ENCODE results near the gene TAX1BP3. TPM values are rescaled to one million over a fixed set of nuclear protein-coding genes. Genes with fewer than 3 reads are reported as not detected.
A peak's percentile ranks its signal among the peaks of the same experiment; 100 is the strongest.

Gene TAX1BP3
- polyA plus RNA-seq, 2 of the 4 experiments (the other 2 are of a cell fraction): 122 to 233 TPM

DNA sequence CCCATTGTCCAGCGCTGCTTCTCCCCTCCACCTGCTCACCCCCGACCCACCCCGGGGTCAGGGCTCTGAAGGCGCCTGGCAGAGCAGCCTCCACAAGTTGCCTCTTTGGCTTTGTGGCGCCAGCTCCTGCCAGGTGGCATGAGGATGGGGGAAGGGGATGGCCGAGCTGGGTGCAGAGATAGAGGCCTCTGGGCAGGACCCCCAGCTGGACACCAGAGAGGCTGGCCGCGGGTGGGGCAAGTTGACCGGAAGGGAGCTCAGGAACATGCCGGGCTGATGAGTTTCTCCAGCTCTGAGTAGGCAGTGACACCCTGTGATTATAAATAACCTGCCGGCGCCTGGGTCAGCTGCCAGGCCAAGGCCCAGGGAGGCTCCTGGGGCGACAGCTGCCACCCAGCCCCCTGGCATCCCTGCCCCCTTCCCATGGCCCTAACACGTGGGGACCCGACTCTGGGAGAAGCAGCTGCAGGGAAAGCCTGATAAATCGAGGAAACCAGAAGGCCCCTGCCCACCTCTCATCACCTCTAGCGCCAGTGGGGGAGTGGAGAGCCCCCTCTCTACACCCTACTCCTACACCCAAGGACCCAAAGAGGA lies 26.8 kb upstream of the TAX1BP3 start:
- ATAC-seq (peak; percentile 55 to 70), FAIRE-seq (no peak), DNase-seq (ENCODE audit: low read depth in 1 of 2, low spot score in 1 of 2) (no peak)
- no peak for TF ChIP-seq FOSL2 (IDR thresholded peaks at IDR 0.05)
- no peak for TF ChIP-seq FOSL2 (CRISPR knock-in tag; IDR thresholded peaks at IDR 0.05)
- no peak for TF ChIP-seq TP53 (CRISPR knock-in tag; IDR thresholded peaks at IDR 0.05)
- no peak for TF ChIP-seq ESRRA (IDR thresholded peaks at IDR 0.05; ENCODE audit: borderline replicate concordance, low read length)
- TF ChIP-seq BHLHE40 (IDR thresholded peaks at IDR 0.05; ENCODE audit: low read depth, low read length): no peak
- no peak for TF ChIP-seq HOXB13 (CRISPR knock-in tag; IDR thresholded peaks at IDR 0.05; ENCODE audit: low read depth)
- ChIA-PET POLR2A (interaction anchor here (1.6 to 1.7 kb wide), 2 partner anchors 27 to 28 kb away, joined by 5 to 10 read pairs; partner anchors contain the start of genes EMC6, HASPIN and TAX1BP3), CTCF (interaction anchor here (1.0 to 2.1 kb wide), 9 partner anchors 9 to 131 kb away, joined by 3 to 6 read pairs (median 5); partner anchors contain the start of gene HASPIN)
- Histone ChIP-seq H3K9me3 (peaks cover 12% of the 10 kb centered on the region), H3K27ac (peak overlapping the region; percentile 73 to 89), H3K4me1 (peaks cover 8% of the 10 kb centered on the region; the same call in 2 of the 3 replicates), H3K4me3 (peak overlapping the region; percentile 57), H3K4me2 (peak overlapping the region; percentile 83)
- 24% methylated on average over 16 of the region's 17 CpGs for WGBS (ENCODE audit: missing lambda C conversion rate)

DNA sequence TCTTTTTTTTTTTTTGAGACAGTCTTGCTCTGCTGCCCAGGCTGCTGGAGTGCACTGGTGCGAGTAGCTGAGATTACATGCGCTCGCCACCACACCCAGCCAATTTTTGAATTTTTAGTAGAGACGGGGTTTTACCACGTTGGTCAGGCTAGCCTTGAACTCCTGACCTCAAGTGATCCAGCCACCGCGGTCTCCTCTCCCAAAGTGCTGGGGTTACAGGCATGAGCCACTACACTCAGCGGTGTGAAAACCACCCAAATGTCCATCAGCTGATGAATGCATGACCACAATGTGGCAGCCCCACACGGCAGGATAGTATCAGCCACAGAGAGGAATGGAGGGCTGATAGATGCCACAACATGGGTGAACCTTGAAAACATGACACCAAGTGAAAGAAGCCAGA lies 25.5 kb upstream of the TAX1BP3 start:
- H3K4me1 ChIP-seq: peaks cover 8% of the 10 kb centered on the region; the same call in 2 of the 3 replicates
- FAIRE-seq (no peak), DNase-seq (ENCODE audit: low read depth in 1 of 2, low spot score in 1 of 2) (no peak), ATAC-seq (no peak)
- POLR2A ChIA-PET: interaction anchor here (0.6 to 0.7 kb wide), 2 partner anchors 10 to 1094 kb away, joined by 5 to 7 read pairs; no protein-coding TSS in a partner anchor
- no peak overlapping the region for H3K4me3 ChIP-seq
- H3K4me2 ChIP-seq: no peak overlapping the region
- peaks cover 12% of the 10 kb centered on the region for H3K9me3 ChIP-seq
- CTCF ChIA-PET: interaction anchor here (0.8 kb wide), 1 partner anchor 11 kb away, joined by 3 read pairs; no protein-coding TSS in a partner anchor
- TF ChIP-seq EP300 (IDR thresholded peaks at IDR 0.05): no peak
- WGBS (ENCODE audit: missing lambda C conversion rate): 86% methylated on average over 9 of the region's 9 CpGs
- H3K27ac ChIP-seq: no peak overlapping the region

DNA sequence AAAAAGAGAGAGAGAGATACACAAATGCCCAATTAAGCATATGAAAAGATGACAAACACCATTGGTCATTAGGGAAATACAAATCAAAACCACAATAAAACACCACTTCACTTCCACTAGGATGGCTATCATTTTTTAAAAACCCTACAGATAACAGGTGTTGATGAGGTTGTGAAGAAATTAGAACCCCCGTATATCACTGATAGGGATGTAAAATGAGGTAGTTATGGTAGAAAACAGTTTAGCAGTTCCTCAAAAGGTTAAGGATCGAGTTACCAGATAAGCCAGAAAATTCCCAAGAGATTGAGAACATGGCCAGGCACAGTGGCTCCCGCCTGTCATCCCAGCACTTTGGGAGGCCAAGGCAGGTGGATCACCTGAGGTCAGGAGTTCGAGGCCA lies 24.8 kb upstream of the TAX1BP3 start:
- FAIRE-seq (no peak), ATAC-seq (no peak), DNase-seq (ENCODE audit: low read depth in 1 of 2, low spot score in 1 of 2) (no peak)
- H3K9me3 ChIP-seq: peaks cover 8% of the 10 kb centered on the region
- no peak overlapping the region for H3K4me3 ChIP-seq
- no peak overlapping the region for H3K27ac ChIP-seq
- WGBS (ENCODE audit: missing lambda C conversion rate): 81% methylated on average over 4 of the region's 4 CpGs
- peaks cover 8% of the 10 kb centered on the region; the same call in 2 of the 3 replicates for H3K4me1 ChIP-seq
- H3K4me2 ChIP-seq: no peak overlapping the region
- ChIA-PET CTCF (interaction anchor here (0.8 kb wide), 1 partner anchor 11 kb away, joined by 3 read pairs; no protein-coding TSS in a partner anchor), POLR2A (interaction anchor here (0.6 kb wide), 1 partner anchor 1093 kb away, joined by 7 read pairs; no protein-coding TSS in a partner anchor)
- TF ChIP-seq KDM1A (IDR thresholded peaks at IDR 0.05; ENCODE audit: low read depth) (no peak), CBX2 (IDR thresholded peaks at IDR 0.05; ENCODE audit: borderline replicate concordance, low read depth) (no peak)
- TF ChIP-seq, protein P1, sequence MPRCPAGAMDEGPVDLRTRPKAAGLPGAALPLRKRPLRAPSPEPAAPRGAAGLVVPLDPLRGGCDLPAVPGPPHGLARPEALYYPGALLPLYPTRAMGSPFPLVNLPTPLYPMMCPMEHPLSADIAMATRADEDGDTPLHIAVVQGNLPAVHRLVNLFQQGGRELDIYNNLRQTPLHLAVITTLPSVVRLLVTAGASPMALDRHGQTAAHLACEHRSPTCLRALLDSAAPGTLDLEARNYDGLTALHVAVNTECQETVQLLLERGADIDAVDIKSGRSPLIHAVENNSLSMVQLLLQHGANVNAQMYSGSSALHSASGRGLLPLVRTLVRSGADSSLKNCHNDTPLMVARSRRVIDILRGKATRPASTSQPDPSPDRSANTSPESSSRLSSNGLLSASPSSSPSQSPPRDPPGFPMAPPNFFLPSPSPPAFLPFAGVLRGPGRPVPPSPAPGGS (IDR thresholded peaks at IDR 0.05): no peak

DNA sequence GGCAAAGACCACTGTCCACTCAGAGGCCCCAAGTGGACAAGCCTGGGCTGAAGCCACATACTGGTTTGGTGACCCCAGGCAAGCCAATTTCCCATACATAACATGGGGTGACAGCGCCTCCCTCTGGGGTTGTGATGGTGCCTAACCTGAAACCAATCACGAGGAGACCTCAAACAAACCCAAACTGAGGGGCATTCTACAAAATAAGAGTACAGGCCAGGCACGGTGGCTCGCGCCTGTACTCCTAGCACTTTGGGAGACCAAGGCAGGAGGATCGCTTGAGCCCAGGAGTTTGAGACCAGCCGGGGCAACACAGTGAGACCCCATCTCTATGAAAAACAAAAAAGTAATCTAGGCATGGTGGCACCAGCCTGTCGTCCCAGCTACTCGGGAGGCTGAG lies 24.0 kb upstream of the TAX1BP3 start:
- H3K27ac ChIP-seq: no peak overlapping the region
- ChIA-PET POLR2A (no interaction called here), CTCF (interaction anchor here (0.9 to 1.0 kb wide), 3 partner anchors 10 to 45 kb away, joined by 3 to 6 read pairs (median 4); no protein-coding TSS in a partner anchor)
- DNase-seq (ENCODE audit: low read depth in 1 of 2, low spot score in 1 of 2) (no peak), ATAC-seq (no peak), FAIRE-seq (no peak)
- no peak overlapping the region for H3K4me3 ChIP-seq
- H3K9me3 ChIP-seq: no peaks in the 10 kb centered on the region; the same call in 2 of the 3 replicates
- peaks cover 8% of the 10 kb centered on the region; the same call in 2 of the 3 replicates for H3K4me1 ChIP-seq
- no peak for TF ChIP-seq CBX8 (IDR thresholded peaks at IDR 0.05)
- TF ChIP-seq PHF8 (IDR thresholded peaks at IDR 0.05; ENCODE audit: borderline replicate concordance, low read depth): no peak
- no peak for TF ChIP-seq EP300 (IDR thresholded peaks at IDR 0.05)
- 0 out of 5 replicates have a peak, but pooled peaks of 1 of the 2 experiments have one; percentile 20 for TF ChIP-seq RAD21 (conservative IDR thresholded peaks at IDR 0.05 in 1 of 2, IDR thresholded peaks at IDR 0.05 in 1 of 2)
- no peak overlapping the region for H3K4me2 ChIP-seq
- WGBS (ENCODE audit: missing lambda C conversion rate): 91% methylated on average over 9 of the region's 9 CpGs

DNA sequence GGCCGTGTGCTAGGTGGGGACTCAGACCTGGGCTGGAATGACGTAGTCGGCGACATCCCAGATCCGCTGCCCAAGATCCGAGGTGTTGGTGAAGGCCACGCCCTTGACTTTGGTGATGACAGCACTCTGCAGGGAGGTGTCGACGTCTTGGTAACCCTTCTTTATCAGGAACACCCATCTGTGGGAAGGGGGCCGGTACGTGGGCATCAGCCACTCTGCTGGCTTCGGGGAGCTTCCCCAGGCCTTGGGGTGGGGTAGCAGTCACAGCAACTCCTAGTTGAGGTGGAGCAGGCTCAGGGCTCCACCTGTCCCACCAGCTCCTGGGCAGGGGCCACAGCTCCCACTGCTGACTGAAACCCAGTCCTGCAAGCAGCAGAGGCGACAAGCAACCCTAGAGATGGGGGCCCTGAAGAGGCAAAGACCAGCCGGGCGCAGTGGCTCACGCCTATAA lies 23.3 kb upstream of the TAX1BP3 start:
- H3K4me1 ChIP-seq: peaks cover 8% of the 10 kb centered on the region; the same call in 2 of the 3 replicates
- no peaks in the 10 kb centered on the region for H3K9me3 ChIP-seq
- DNase-seq (ENCODE audit: low read depth in 1 of 2, low spot score in 1 of 2) (no peak), FAIRE-seq (no peak), ATAC-seq (0 out of 6 replicates have a peak, but pooled peaks of 1 of the 2 experiments have one; percentile 10)
- H3K4me3 ChIP-seq: no peak overlapping the region
- POLR2A ChIA-PET: no interaction called here
- WGBS (ENCODE audit: missing lambda C conversion rate): 90% methylated on average over 16 of the region's 16 CpGs
- TF ChIP-seq ZNF302 (CRISPR knock-in tag; IDR thresholded peaks at IDR 0.05): no peak
- no peak overlapping the region for H3K27ac ChIP-seq
- no peak overlapping the region for H3K4me2 ChIP-seq
- CTCF ChIA-PET: interaction anchor here (0.5 to 1.2 kb wide), 6 partner anchors 9 to 802 kb away, joined by 3 to 6 read pairs (median 4); no protein-coding TSS in a partner anchor

Measured in A549 (cell line).